GM21619 (cell line): ENCODE results near the gene ATP6V1B1.

Experiments used
- ATAC-seq: cut with Tn5 transposase; IDR thresholded peaks from one replicate; pipeline ENCODE4 v1.9.1; 2021; ENCODE audit not compliant: unreplicated experiment

ATP6V1B1 gene

GRCh38 chr2:70926042-70926441, 9.7 kb upstream of the ATP6V1B1 start:
- no peak for ATAC-seq

GRCh38 chr2:70927138-70927537, 8.6 kb upstream of the ATP6V1B1 start:
- no peak for ATAC-seq

- no peak for ATAC-seq
Measured at GRCh38 chr2:70927641-70928040, 8.1 kb upstream of the ATP6V1B1 start.

GRCh38 chr2:70928366-70928765, 7.3 kb upstream of the ATP6V1B1 start:
- ATAC-seq = no peak

- ATAC-seq = no peak
Measured at GRCh38 chr2:70930371-70931329, 5.0 kb upstream of the ATP6V1B1 start.

- no peak for ATAC-seq
Measured at GRCh38 chr2:70931376-70932000, 4.2 kb upstream of the ATP6V1B1 start.

- ATAC-seq = no peak
Measured at GRCh38 chr2:70932631-70933230, 3.0 kb upstream of the ATP6V1B1 start.

- ATAC-seq = no peak
Measured at GRCh38 chr2:70934981-70935380, 719 bp upstream of the ATP6V1B1 start.

GRCh38 chr2:70936165-70936978, 672 bp downstream of the ATP6V1B1 start:
- no peak for ATAC-seq

GRCh38 chr2:70936979-70937811, 1.5 kb downstream of the ATP6V1B1 start:
- no peak for ATAC-seq

GRCh38 chr2:70937866-70938585, 2.3 kb downstream of the ATP6V1B1 start:
- ATAC-seq = no peak

GRCh38 chr2:70938586-70938950, 2.9 kb downstream of the ATP6V1B1 start:
- ATAC-seq = no peak

- no peak for ATAC-seq
Measured at GRCh38 chr2:70939001-70939838, 3.5 kb downstream of the ATP6V1B1 start.

GRCh38 chr2:70939839-70940580, 4.3 kb downstream of the ATP6V1B1 start:
- ATAC-seq = no peak

- ATAC-seq = no peak
Measured at GRCh38 chr2:70941186-70941585, 5.5 kb downstream of the ATP6V1B1 start.

- ATAC-seq = no peak
Measured at GRCh38 chr2:70941701-70942100, 6.0 kb downstream of the ATP6V1B1 start.

GRCh38 chr2:70942396-70943204, 6.9 kb downstream of the ATP6V1B1 start:
- no peak for ATAC-seq
